ENCODE measurements around the gene ABLIM2. TPM values are rescaled to one million over a fixed set of nuclear protein-coding genes. Genes with fewer than 3 reads are reported as not detected.

Gene ABLIM2
- total RNA-seq, 2 experiments from 2014 or later = 0.76 TPM; not detected in 1

DNA sequence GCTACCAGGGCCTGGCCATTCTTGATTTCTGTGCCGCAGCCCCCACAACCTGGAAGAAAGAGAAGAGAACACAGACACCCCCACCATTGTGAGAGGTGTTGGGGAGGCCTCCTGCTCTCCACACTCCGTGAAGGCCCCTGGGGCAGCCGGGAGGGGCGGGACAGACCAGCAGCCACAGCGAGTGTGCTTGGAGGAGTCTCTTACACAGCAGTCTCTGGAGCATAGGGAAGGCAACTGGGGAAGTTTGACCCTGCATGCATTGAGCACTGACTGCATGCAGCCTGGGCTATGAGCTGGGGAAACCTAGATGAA lies 77.9 kb downstream of the ABLIM2 start:
- DNase-seq (ENCODE audit: low spot score) = no peak
- H4K20me1 ChIP-seq (ENCODE audit: insufficient read depth, low read length) = no peaks in the 10 kb centered on the region
- no peaks in the 10 kb centered on the region for H3K4me1 ChIP-seq (ENCODE audit: insufficient read depth, low read length, poor library complexity, severe bottlenecking)
- ChIA-PET CTCF (ENCODE audit: unreplicated experiment) (no interaction called here), POLR2A (no interaction called here)
- H3K9me2 ChIP-seq (ENCODE audit: insufficient read depth, low read length) = no peaks in the 10 kb centered on the region
- H3K4me2 ChIP-seq (ENCODE audit: low read length) = no peak overlapping the region
- no peaks in the 10 kb centered on the region for H3K9me3 ChIP-seq (ENCODE audit: low read length)
- BruUV-seq (replicated peaks) = no TSS peak
- intact Hi-C loops (cut with micrococcal nuclease; ENCODE audit: unreplicated experiment) = no loop called here
- TF ChIP-seq EZH2phosphoT487 (IDR thresholded peaks at IDR 0.05; ENCODE audit: borderline replicate concordance, low read depth, low read length) = no peak
- TF ChIP-seq, protein P1, sequence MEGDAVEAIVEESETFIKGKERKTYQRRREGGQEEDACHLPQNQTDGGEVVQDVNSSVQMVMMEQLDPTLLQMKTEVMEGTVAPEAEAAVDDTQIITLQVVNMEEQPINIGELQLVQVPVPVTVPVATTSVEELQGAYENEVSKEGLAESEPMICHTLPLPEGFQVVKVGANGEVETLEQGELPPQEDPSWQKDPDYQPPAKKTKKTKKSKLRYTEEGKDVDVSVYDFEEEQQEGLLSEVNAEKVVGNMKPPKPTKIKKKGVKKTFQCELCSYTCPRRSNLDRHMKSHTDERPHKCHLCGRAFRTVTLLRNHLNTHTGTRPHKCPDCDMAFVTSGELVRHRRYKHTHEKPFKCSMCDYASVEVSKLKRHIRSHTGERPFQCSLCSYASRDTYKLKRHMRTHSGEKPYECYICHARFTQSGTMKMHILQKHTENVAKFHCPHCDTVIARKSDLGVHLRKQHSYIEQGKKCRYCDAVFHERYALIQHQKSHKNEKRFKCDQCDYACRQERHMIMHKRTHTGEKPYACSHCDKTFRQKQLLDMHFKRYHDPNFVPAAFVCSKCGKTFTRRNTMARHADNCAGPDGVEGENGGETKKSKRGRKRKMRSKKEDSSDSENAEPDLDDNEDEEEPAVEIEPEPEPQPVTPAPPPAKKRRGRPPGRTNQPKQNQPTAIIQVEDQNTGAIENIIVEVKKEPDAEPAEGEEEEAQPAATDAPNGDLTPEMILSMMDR (conservative IDR thresholded peaks at IDR 0.05; ENCODE audit: low read length) = no peak
- H3K36me3 ChIP-seq (ENCODE audit: insufficient read depth, low read length) = no peaks in the 10 kb centered on the region
- no peaks in the 10 kb centered on the region for H3K79me2 ChIP-seq (ENCODE audit: insufficient read depth, low read depth, low read length)
- H2AFZ ChIP-seq (ENCODE audit: low read length) = no peak overlapping the region
- no peak overlapping the region for H3K27ac ChIP-seq (ENCODE audit: low read depth, low read length, poor library complexity, severe bottlenecking)
- no peak overlapping the region for H3K4me3 ChIP-seq (ENCODE audit: low read depth, low read length, poor library complexity, severe bottlenecking)

DNA sequence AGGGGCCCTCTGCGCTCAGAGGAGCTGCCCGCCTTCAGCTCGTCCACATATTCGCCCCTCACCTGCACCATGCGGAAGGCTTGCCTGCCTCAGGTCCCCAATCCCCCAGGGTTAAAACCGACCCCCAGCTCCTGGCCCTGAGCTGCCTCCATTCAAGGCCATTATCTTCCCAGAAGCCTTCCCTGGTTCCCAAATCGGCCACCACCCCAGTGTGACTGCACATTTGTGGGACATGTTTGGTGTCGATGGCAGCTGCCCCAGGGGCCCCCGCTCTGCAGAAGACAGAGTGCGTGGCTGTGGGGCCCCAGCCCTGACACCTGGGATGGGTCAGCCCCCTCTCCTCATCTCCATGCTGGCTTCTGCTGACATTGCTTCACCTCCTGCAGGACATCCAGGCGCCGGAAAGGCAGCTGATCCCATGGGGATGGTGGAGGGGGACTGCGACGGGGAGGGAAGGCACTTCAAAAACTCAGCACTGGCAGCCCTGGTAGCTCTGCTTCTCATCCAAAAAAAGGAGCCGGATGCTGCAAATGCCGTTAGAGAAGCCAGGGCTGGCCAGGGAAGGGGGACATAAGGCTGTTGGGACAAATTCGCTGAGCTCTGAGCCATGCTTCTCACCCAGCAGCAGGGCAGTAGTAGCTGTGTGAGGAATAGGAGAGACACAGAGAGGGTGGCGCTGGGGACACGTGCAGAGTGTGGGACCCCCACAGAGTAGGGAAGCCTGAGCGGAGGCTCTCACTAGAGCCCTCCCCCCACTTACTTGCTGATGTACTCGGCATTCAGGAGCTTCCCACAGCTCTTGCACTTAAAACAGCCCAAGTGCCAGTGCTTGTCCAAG lies 78.5 kb downstream of the ABLIM2 start:
- no TSS peak for BruUV-seq (replicated peaks)
- intact Hi-C loops (cut with micrococcal nuclease; ENCODE audit: unreplicated experiment) = no loop called here
- CTCF ChIA-PET (ENCODE audit: unreplicated experiment) = no interaction called here
- no peak overlapping the region for H2AFZ ChIP-seq (ENCODE audit: low read length)
- H3K4me3 ChIP-seq (ENCODE audit: low read depth, low read length, poor library complexity, severe bottlenecking) = no peak overlapping the region
- POLR2A ChIA-PET = no interaction called here
- H3K9me3 ChIP-seq (ENCODE audit: low read length) = no peaks in the 10 kb centered on the region
- H3K27ac ChIP-seq (ENCODE audit: low read depth, low read length, poor library complexity, severe bottlenecking) = no peak overlapping the region
- TF ChIP-seq EZH2phosphoT487 (IDR thresholded peaks at IDR 0.05; ENCODE audit: borderline replicate concordance, low read depth, low read length) = no peak
- TF ChIP-seq, protein P1 (conservative IDR thresholded peaks at IDR 0.05; ENCODE audit: low read length) = no peak
- no peaks in the 10 kb centered on the region for H4K20me1 ChIP-seq (ENCODE audit: insufficient read depth, low read length)
- H3K4me1 ChIP-seq (ENCODE audit: insufficient read depth, low read length, poor library complexity, severe bottlenecking) = no peaks in the 10 kb centered on the region
- no peak for DNase-seq (ENCODE audit: low spot score)
- H3K9me2 ChIP-seq (ENCODE audit: insufficient read depth, low read length) = no peaks in the 10 kb centered on the region
- no peak overlapping the region for H3K4me2 ChIP-seq (ENCODE audit: low read length)
- no peaks in the 10 kb centered on the region for H3K79me2 ChIP-seq (ENCODE audit: insufficient read depth, low read depth, low read length)
- H3K36me3 ChIP-seq (ENCODE audit: insufficient read depth, low read length) = no peaks in the 10 kb centered on the region

DNA sequence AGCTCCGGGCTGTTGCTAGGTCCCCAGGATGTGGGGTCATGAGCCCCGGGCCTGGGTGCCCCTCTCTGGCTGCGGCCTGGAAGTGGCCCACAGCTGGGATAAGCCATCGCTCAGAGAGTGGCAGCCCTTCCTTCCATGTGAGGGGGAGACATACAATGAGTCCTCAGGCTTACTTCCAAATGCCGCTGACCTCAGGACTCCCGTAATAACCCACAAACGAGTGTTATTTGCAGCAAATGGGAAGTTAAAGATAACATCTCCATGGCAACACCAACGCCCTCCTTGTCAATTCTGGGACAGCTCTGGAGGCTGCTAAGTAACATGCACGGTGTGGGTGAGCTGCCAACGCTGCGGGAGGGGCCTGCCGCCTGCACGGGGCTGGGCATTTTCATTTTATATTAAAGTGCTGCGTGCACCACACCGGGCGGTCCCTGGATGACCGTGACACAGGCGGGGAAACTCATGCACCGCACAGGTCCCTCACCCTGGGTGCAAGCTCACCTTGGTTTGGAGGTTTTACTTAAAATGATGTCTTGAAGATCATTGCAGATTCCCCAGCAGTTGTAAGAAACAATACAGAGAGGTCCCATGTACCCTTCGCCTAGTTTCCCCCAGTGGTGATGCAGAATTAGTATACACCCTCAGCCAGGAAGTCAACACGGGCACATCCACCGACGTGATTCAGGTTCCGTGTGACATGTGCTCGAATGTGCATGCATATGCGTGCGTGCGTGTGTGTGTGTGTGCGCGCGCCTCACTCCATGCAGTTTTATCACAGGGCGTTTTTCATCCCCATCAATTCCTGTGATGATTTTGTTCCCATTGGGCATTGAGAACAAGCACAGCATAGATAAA lies 79.4 kb downstream of the ABLIM2 start:
- no peak for DNase-seq (ENCODE audit: low spot score)
- H2AFZ ChIP-seq (ENCODE audit: low read length) = no peak overlapping the region
- no peak overlapping the region for H3K4me3 ChIP-seq (ENCODE audit: low read depth, low read length, poor library complexity, severe bottlenecking)
- no TSS peak for BruUV-seq (replicated peaks)
- H3K36me3 ChIP-seq (ENCODE audit: insufficient read depth, low read length) = no peaks in the 10 kb centered on the region
- TF ChIP-seq, protein P1 (conservative IDR thresholded peaks at IDR 0.05; ENCODE audit: low read length) = no peak
- TF ChIP-seq EZH2phosphoT487 (IDR thresholded peaks at IDR 0.05; ENCODE audit: borderline replicate concordance, low read depth, low read length) = no peak
- intact Hi-C loops (cut with micrococcal nuclease; ENCODE audit: unreplicated experiment) = no loop called here
- no peaks in the 10 kb centered on the region for H4K20me1 ChIP-seq (ENCODE audit: insufficient read depth, low read length)
- no peaks in the 10 kb centered on the region for H3K4me1 ChIP-seq (ENCODE audit: insufficient read depth, low read length, poor library complexity, severe bottlenecking)
- no peak overlapping the region for H3K27ac ChIP-seq (ENCODE audit: low read depth, low read length, poor library complexity, severe bottlenecking)
- ChIA-PET CTCF (ENCODE audit: unreplicated experiment) (no interaction called here), POLR2A (no interaction called here)
- no peaks in the 10 kb centered on the region for H3K79me2 ChIP-seq (ENCODE audit: insufficient read depth, low read depth, low read length)
- no peaks in the 10 kb centered on the region for H3K9me3 ChIP-seq (ENCODE audit: low read length)
- H3K4me2 ChIP-seq (ENCODE audit: low read length) = no peak overlapping the region
- H3K9me2 ChIP-seq (ENCODE audit: insufficient read depth, low read length) = no peaks in the 10 kb centered on the region
